ENCODE data around the gene MUC5AC. TPM values are rescaled to one million over a fixed set of nuclear protein-coding genes. Genes with fewer than 3 reads are reported as not detected.
"Not testable (repeated sequence)": the region's sequence is repeated elsewhere in the genome, so short reads cannot be mapped to it uniquely, and the experiment has no call there.

The MUC5AC gene
- total and polyA plus RNA-seq, 9 donors: 0.01 to 0.75 (median 0.04) TPM; not detected in 4

DNA sequence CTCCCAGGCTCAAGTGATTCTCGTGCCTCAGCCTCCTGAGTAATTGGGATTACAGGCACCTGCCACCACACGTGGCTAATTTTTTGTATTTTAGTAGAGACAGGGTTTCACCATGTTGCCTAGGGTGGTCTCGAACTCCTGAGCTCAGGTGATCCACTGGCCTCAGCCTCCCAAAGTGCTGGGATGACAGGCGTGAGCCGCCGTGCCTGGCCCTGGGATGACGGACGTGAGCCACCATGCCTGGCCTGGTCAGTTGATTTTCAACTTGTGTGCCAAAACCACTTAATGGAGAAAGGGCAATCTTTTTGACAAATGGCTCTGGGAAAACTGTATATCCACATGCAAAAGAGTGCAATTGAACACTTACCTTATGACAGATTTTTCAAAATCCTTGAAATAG, 58.1 kb downstream of the MUC5AC start:
- H3K4me1 ChIP-seq (ENCODE audit: control insufficient read depth, insufficient read depth, low read length); DNase-seq; H3K9me3 ChIP-seq (replicated peaks; ENCODE audit: control insufficient read depth, low read depth, low read length); H3K27ac ChIP-seq (ENCODE audit: low read length); H3K27me3 ChIP-seq (ENCODE audit: control insufficient read depth, insufficient read depth, low read length); H3K36me3 ChIP-seq (ENCODE audit: control insufficient read depth, insufficient read depth, low read length); H3K4me3 ChIP-seq (ENCODE audit: low read length): not testable (repeated sequence)
- WGBS (ENCODE audit: insufficient coverage): 75% methylated on average over 6 of the region's 8 CpGs

DNA sequence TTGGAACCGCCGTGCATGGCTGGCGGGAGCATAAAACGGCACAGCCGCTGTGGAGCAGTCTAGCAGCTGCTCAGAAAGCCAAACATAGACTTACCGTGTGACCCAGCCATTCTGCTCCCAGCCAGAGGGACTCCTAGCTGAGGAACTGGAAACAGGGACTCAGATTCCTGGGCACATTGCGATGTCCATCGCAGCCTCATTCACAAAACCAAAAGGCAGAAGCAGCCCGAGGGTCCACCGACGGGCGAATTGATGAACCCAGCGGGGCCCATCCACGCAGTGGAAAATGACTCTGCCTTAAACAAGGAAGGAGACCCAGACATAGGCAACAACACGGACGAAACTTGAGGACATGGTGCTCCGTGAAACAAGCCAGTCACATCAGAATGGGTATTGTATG, 59.4 kb downstream of the MUC5AC start:
- 90% methylated on average over 17 of the region's 17 CpGs for WGBS (ENCODE audit: insufficient coverage)
- H3K36me3 ChIP-seq (ENCODE audit: control insufficient read depth, insufficient read depth, low read length): no peaks in the 10 kb centered on the region
- no peaks in the 10 kb centered on the region for H3K4me1 ChIP-seq (ENCODE audit: control insufficient read depth, insufficient read depth, low read length)
- peaks cover 8% of the 10 kb centered on the region for H3K27me3 ChIP-seq (ENCODE audit: control insufficient read depth, insufficient read depth, low read length)
- H3K9me3 ChIP-seq (replicated peaks; ENCODE audit: control insufficient read depth, low read depth, low read length): no peaks in the 10 kb centered on the region
- H3K27ac ChIP-seq (ENCODE audit: low read length): no peak overlapping the region
- no peak for DNase-seq
- no peak overlapping the region for H3K4me3 ChIP-seq (ENCODE audit: low read length)

DNA sequence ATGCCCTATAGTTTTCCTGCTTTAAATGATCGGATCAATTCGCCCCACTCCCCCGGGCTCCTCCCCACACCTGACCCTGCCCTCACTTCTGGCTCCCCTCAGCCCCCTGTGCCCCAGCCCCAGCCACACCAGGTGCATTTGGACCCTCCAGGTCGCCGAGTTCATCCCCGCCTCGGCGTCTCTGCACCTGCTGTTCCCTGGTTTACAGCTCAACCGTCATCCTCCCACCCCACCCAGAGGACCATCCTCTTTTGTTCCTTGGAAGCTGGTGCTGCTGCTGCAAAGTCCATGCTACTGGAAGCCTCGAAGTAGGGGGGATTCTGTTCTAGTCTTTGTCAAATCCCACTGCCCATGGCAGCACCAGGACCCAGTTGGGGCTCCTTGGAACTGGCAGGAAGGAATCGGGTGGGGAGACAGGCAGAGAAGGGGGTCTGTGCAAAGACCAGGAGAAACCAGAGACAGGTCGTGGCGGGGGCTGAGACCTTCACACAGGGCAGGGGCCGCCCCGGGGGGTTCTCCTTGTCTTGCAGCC, 60.6 kb downstream of the MUC5AC start:
- no peaks in the 10 kb centered on the region for H3K9me3 ChIP-seq (replicated peaks; ENCODE audit: control insufficient read depth, low read depth, low read length)
- no peak overlapping the region for H3K4me3 ChIP-seq (ENCODE audit: low read length)
- H3K4me1 ChIP-seq (ENCODE audit: control insufficient read depth, insufficient read depth, low read length): no peaks in the 10 kb centered on the region
- peaks cover 8% of the 10 kb centered on the region for H3K27me3 ChIP-seq (ENCODE audit: control insufficient read depth, insufficient read depth, low read length)
- 84% methylated on average over 8 of the region's 15 CpGs for WGBS (ENCODE audit: insufficient coverage)
- DNase-seq: no peak
- no peaks in the 10 kb centered on the region for H3K36me3 ChIP-seq (ENCODE audit: control insufficient read depth, insufficient read depth, low read length)
- H3K27ac ChIP-seq (ENCODE audit: low read length): no peak overlapping the region

DNA sequence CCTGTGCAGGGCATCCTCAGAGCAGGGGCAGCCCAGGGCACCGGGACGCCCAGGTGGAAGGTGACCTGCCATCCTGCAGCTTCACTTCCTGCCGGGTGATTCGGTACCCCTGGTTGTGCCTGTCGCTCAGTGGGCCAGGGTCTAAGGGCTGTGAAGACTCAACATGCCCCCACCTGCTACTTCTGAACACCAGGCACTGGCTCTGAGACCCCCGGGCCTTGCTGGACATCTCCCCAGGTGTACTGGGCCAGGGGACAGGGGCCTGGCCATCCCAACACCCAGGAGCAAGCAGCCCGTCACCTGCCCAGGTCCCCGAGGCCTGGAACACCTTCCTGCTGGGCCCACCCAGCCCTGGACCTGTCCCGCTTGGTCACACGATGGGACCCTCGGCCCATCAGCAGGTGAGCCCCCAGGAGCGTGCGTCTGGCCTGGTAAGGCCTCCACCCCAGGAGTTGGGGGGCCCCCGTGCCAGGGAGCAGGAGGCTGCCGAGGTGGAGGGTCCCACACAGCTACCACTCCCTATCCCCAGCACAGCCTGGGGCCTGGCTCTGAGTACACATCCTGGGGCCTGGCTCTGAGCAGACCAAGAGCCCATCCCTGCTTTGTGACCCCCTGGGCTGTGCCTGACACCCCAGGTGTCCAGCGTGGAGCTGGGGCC, 61.2 kb downstream of the MUC5AC start:
- Histone ChIP-seq H3K36me3 (ENCODE audit: control insufficient read depth, insufficient read depth, low read length) (no peaks in the 10 kb centered on the region), H3K4me3 (ENCODE audit: low read length) (no peak overlapping the region), H3K27ac (ENCODE audit: low read length) (no peak overlapping the region), H3K4me1 (ENCODE audit: control insufficient read depth, insufficient read depth, low read length) (no peaks in the 10 kb centered on the region), H3K9me3 (replicated peaks; ENCODE audit: control insufficient read depth, low read depth, low read length) (no peaks in the 10 kb centered on the region), H3K27me3 (ENCODE audit: control insufficient read depth, insufficient read depth, low read length) (peaks cover 8% of the 10 kb centered on the region)
- DNase-seq: no peak
- 83% methylated on average over 14 of the region's 16 CpGs for WGBS (ENCODE audit: insufficient coverage)

DNA sequence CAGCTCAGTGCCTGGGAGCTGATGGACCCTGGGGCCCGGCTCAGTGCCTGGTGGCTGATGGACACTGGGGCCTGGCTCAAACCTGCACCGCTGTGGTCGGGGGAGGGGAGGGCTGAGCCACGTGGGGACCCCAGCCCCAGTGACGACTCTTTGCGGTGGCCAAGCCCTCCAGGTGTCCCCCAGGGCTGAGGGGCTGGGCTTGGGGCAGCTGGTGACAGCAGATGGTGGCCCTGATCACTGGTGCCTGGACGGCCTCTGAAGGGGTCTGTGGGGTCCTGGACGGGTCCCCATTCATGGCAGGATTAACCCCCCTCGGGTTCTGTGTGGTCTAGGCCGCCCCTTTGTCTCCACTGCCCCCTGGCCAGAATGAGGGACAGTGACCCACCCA, 61.7 kb downstream of the MUC5AC start:
- H3K27me3 ChIP-seq (ENCODE audit: control insufficient read depth, insufficient read depth, low read length): peaks cover 8% of the 10 kb centered on the region
- no peak overlapping the region for H3K27ac ChIP-seq (ENCODE audit: low read length)
- H3K36me3 ChIP-seq (ENCODE audit: control insufficient read depth, insufficient read depth, low read length): no peaks in the 10 kb centered on the region
- WGBS (ENCODE audit: insufficient coverage): 55% methylated on average over 10 of the region's 10 CpGs
- no peaks in the 10 kb centered on the region for H3K4me1 ChIP-seq (ENCODE audit: control insufficient read depth, insufficient read depth, low read length)
- DNase-seq: no peak
- no peaks in the 10 kb centered on the region for H3K9me3 ChIP-seq (replicated peaks; ENCODE audit: control insufficient read depth, low read depth, low read length)
- no peak overlapping the region for H3K4me3 ChIP-seq (ENCODE audit: low read length)

DNA sequence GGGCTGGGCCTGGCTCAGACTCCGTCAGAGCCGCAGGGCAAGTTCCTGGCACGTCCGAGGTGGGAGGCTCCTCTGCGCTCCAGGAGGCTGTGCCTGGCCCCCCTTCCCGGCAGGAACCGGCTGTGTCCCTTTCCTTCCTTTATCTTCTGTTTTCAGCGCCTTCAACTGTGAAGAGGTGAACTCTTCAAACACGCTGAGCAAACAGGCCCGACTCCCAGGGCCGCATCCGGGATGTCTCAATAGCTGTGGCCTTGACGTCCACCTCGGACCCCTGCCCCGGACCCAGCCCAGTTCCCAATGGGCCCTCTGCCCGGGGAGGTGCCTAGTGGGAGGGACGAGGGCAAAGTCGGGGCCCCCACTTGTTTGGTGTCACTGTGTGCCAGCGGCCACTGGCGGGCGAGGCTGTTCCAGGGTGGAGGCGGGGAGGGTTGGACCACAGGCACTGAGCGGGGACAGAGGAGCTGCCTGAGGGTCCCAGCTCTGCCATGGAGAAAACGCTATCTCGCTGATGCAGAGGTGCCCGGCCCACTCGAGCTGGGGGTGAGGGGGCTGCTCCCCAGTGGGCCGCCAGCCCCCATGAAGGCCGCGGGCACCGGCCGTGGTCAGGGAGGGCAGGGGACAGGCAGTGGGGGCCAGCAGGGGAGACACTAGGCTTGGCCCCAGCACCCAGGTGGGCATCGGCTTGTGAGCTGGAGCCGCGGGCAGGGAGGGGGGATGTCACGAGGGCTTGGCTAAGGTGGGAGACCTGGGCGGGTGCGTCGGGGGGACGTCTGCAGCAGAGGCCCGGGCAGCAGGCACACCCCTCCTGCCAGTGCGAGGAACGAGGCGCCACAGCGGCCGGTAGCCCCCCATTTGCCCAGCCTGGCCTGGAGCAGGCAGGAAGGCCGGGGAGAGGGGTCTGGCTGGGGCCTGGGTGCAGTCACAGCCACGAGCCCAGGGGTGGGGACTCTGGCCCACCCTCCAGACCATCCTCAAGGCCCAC, 62.4 kb downstream of the MUC5AC start:
- no peak for DNase-seq
- Histone ChIP-seq H3K4me3 (ENCODE audit: low read length) (no peak overlapping the region), H3K36me3 (ENCODE audit: control insufficient read depth, insufficient read depth, low read length) (no peaks in the 10 kb centered on the region), H3K4me1 (ENCODE audit: control insufficient read depth, insufficient read depth, low read length) (no peaks in the 10 kb centered on the region), H3K27me3 (ENCODE audit: control insufficient read depth, insufficient read depth, low read length) (peaks cover 10% of the 10 kb centered on the region), H3K27ac (ENCODE audit: low read length) (no peak overlapping the region), H3K9me3 (replicated peaks; ENCODE audit: control insufficient read depth, low read depth, low read length) (no peaks in the 10 kb centered on the region)
- 72% methylated on average over 41 of the region's 48 CpGs for WGBS (ENCODE audit: insufficient coverage)

DNA sequence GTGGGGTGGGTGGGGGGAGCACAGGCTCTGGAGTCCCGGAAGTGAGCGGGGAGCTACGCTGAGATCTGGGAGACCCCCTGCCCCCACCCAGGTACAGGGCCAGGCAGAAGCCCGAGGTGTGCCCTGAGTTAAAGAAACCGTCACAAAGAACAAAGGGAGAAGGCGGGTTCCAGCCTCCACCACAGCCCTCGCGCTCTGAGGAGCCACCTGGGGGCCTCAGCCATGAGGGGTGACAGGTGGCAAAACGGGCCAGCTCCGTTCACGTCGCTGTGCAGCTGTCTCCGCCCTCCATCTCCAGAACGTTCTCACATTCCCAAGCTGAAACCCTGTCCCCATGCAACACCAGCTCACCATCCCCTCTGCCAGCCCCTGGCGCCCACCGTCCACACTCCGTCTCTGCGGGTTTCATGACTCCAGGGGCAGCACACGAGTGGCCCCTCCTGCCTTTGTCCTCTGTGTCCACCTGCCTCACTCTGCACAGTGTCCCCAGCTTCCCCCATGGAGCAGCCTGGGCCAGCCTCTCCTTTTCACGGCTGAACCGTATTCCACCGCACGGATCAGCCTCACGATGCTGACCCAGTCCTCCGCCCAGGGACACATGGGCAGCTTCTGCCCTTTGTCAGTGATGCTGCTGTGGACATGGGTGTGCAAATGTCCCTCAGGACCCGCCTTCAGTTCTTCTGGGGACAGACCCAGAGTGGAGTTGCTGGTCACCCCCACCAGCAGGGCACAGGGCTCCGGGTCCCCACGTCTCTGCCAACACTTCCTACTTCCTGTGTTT, 63.4 kb downstream of the MUC5AC start:
- 51% methylated on average over 23 of the region's 28 CpGs for WGBS (ENCODE audit: insufficient coverage)
- Histone ChIP-seq H3K4me1 (ENCODE audit: control insufficient read depth, insufficient read depth, low read length) (no peaks in the 10 kb centered on the region), H3K27me3 (ENCODE audit: control insufficient read depth, insufficient read depth, low read length) (peaks cover 10% of the 10 kb centered on the region), H3K4me3 (ENCODE audit: low read length) (no peak overlapping the region), H3K36me3 (ENCODE audit: control insufficient read depth, insufficient read depth, low read length) (no peaks in the 10 kb centered on the region), H3K9me3 (replicated peaks; ENCODE audit: control insufficient read depth, low read depth, low read length) (no peaks in the 10 kb centered on the region), H3K27ac (ENCODE audit: low read length) (no peak overlapping the region)
- DNase-seq: no peak

DNA sequence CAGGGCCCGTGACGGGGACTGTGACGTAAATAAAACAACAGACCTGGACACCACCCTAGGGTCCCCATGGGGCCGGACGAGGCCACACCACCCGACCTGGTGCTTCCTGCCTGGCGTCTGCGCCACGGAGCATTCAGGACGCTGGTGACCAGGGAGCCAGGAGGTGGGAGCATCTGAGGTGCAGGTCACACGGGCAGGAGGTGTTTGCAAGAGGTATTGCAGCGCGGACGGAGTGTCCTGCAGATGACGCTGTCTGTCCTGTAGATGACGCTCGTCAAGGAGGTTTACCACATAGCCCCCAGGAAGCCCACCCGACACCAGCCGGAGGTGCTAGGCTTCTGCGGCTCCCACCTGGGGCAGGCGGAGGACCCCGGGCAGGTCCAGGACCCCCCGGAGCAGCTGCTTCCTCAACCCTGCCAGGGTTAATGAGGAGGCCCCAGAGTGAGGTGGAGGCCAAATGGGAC, 64.1 kb downstream of the MUC5AC start:
- no peaks in the 10 kb centered on the region for H3K4me1 ChIP-seq (ENCODE audit: control insufficient read depth, insufficient read depth, low read length)
- DNase-seq: no peak
- WGBS (ENCODE audit: insufficient coverage): 75% methylated on average over 20 of the region's 23 CpGs
- peaks cover 10% of the 10 kb centered on the region for H3K27me3 ChIP-seq (ENCODE audit: control insufficient read depth, insufficient read depth, low read length)
- H3K36me3 ChIP-seq (ENCODE audit: control insufficient read depth, insufficient read depth, low read length): no peaks in the 10 kb centered on the region
- H3K4me3 ChIP-seq (ENCODE audit: low read length): no peak overlapping the region
- H3K27ac ChIP-seq (ENCODE audit: low read length): no peak overlapping the region
- H3K9me3 ChIP-seq (replicated peaks; ENCODE audit: control insufficient read depth, low read depth, low read length): no peaks in the 10 kb centered on the region

DNA sequence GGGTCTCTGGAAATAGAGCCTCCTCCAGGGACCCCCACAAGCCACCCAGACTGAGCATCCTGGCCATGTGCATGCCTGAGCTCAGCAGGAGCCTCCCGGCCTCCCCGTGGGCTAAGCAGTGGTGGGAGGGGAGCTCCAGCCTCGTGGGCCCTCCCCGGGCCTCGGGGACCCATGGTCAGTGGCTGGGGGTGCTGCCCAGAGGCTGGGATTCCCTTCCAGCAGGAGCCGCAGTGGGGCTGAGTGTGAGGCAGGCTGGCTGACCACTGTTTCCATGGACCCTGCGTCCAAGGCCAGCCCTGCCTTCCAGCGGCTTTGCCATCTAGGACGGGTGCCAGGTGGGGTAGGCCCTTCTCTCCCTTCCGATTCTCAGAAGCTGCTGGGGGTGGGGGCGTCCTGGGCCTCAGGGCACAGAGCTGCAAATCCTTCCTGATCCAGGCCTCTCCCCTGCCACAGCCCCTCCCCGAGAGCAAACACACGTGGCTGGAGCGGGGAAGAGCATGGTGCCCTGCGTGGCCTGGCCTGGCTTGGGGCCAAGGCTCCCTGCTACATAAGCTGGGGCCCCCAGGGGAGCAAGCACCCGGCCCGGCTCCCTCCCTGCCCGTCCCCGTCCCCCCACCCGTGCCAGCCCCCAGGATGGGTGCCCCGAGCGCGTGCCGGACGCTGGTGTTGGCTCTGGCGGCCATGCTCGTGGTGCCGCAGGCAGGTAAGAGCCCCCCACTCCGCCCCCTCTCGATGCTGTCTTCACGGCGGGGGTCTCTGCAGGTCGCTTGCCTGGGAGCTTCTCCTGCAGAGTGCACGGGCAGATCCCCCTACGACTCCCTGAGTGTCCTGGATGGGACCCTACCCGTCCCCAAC, 65.0 kb downstream of the MUC5AC start, which contains the start of gene MUC5B:
Gene MUC5B (plus strand): TSS at position 576 of the 855 bp plus-strand sequence. CDS start 58 bp downstream, at position 634.
- no peaks in the 10 kb centered on the region for H3K36me3 ChIP-seq (ENCODE audit: control insufficient read depth, insufficient read depth, low read length)
- peaks cover 10% of the 10 kb centered on the region for H3K27me3 ChIP-seq (ENCODE audit: control insufficient read depth, insufficient read depth, low read length)
- WGBS (ENCODE audit: insufficient coverage): 76% methylated on average over 20 of the region's 36 CpGs
- no peaks in the 10 kb centered on the region for H3K9me3 ChIP-seq (replicated peaks; ENCODE audit: control insufficient read depth, low read depth, low read length)
- no peak for DNase-seq
- H3K4me3 ChIP-seq (ENCODE audit: low read length): no peak within 1 kb of the TSS
- no peaks in the 10 kb centered on the region for H3K4me1 ChIP-seq (ENCODE audit: control insufficient read depth, insufficient read depth, low read length)
- no peak within 1 kb of the TSS for H3K27ac ChIP-seq (ENCODE audit: low read length)
